H1 (cell line): ENCODE measurements around the gene MRPS16. TPM values are rescaled to one million over a fixed set of nuclear protein-coding genes. Genes with fewer than 3 reads are reported as not detected.

Source experiments
- CTCF ChIA-PET: fragments of 300-600 bp; sonication (Branson Sonifier 250); formaldehyde crosslinking; loops from one replicate; lab custom pipeline; 2021; ENCODE audit not compliant: partially characterized antibody; lab: Charles Lee
- POLR2A ChIA-PET: fragments of 300-600 bp; sonication (Branson Sonifier 250); formaldehyde crosslinking; loops from one replicate; lab custom pipeline; 2021; ENCODE audit warnings: inconsistent platforms; ENCODE audit not compliant: partially characterized antibody; lab: Charles Lee
- DNase-seq, 2 experiments: peaks; one replicate each; pipeline versions ENCODE4 v3.0.0 to v3.0.0-alpha.2; 2010 to 2022; ENCODE audit warnings: low spot score in 2 of 2, low read depth in 1 of 2, mixed read lengths in 1 of 2
- FAIRE-seq: peaks from 2 replicates; lab custom pipeline; 2011; peaks lifted over from hg19 to GRCh38; lab: Jason Lieb, UNC
- H2AFZ ChIP-seq: 2 replicates; pipeline ENCODE4 v1.8.1; 2012; ENCODE audit warnings: low read length, inconsistent platforms
- H2AK5ac ChIP-seq: 2 replicates; pipeline ENCODE4 v1.6.1; 2013; ENCODE audit warnings: low read depth, low read length
- H2BK120ac ChIP-seq: replicated peaks from 2 replicates; pipeline ENCODE3; 2013; ENCODE audit warnings: low read depth, low read length, inconsistent platforms
- H2BK12ac ChIP-seq: 2 replicates; pipeline ENCODE4 v1.6.1; 2013; ENCODE audit warnings: low read depth, low read length
- H2BK15ac ChIP-seq: 2 replicates; pipeline ENCODE4 v1.6.1; 2013; ENCODE audit warnings: low read length
- H2BK20ac ChIP-seq: 2 replicates; pipeline ENCODE4 v1.6.1; 2013; ENCODE audit warnings: low read length
- H2BK5ac ChIP-seq: 2 replicates; pipeline ENCODE4 v1.6.1; 2013; ENCODE audit warnings: low read depth, low read length
- H3K14ac ChIP-seq: 2 replicates; pipeline ENCODE4 v1.6.1; 2013; ENCODE audit warnings: inconsistent platforms; ENCODE audit not compliant: insufficient read length
- H3K18ac ChIP-seq: 2 replicates; pipeline ENCODE4 v1.6.1; 2013; ENCODE audit warnings: low read length; ENCODE audit errors: extremely low read depth
- H3K23ac ChIP-seq: 2 replicates; pipeline ENCODE4 v1.6.1; 2013; ENCODE audit warnings: inconsistent platforms; ENCODE audit not compliant: insufficient read length
- H3K23me2 ChIP-seq: 2 replicates; pipeline ENCODE4 v1.6.1; 2013; ENCODE audit warnings: low read depth, low read length
- H3K27ac ChIP-seq: 2 replicates; pipeline ENCODE4 v1.6.1; 2011; ENCODE audit warnings: low read depth, low read length, inconsistent platforms
- H3K27me3 ChIP-seq, 4 experiments: replicated peaks in 1 of 4; 1 replicate in 1 of 4; 2 replicates in 3 of 4; pipeline versions ENCODE4 v1.6.1 to v1.8.1; 2011 to 2013; ENCODE audit warnings: low read length in 3 of 4, mild to moderate bottlenecking in 3 of 4, inconsistent platforms in 2 of 4, mixed read lengths in 2 of 4, moderate library complexity in 1 of 4; ENCODE audit not compliant: control insufficient read depth in 3 of 4, insufficient read depth in 3 of 4; ENCODE audit errors: extremely low read depth in 1 of 4
- H3K36me3 ChIP-seq, 4 experiments: 2 replicates each; pipeline versions ENCODE4 v1.6.1 to v1.8.1; 2011 to 2013; ENCODE audit warnings: mild to moderate bottlenecking in 4 of 4, low read length in 3 of 4, moderate library complexity in 2 of 4, control low read depth in 1 of 4, inconsistent platforms in 1 of 4; ENCODE audit not compliant: insufficient read depth in 4 of 4, control insufficient read depth in 2 of 4
- H3K4ac ChIP-seq: replicated peaks from 2 replicates; pipeline ENCODE3; 2013; ENCODE audit warnings: low read length, low read depth, mixed read lengths, inconsistent platforms; ENCODE audit not compliant: insufficient read length
- H3K4me1 ChIP-seq, 4 experiments: replicated peaks in 1 of 4; 1 replicate in 1 of 4; 2 replicates in 3 of 4; pipeline versions ENCODE4 v1.6.1 to v1.8.1; 2011 to 2013; ENCODE audit warnings: low read length in 3 of 4, inconsistent platforms in 2 of 4, mixed read lengths in 1 of 4; ENCODE audit not compliant: insufficient read depth in 4 of 4, control insufficient read depth in 3 of 4
- H3K4me2 ChIP-seq, 2 experiments: 2 replicates each; pipeline versions ENCODE4 v1.6.1 to v1.8.1; 2011 to 2013; ENCODE audit warnings: low read depth in 2 of 2, low read length in 2 of 2, control low read depth in 1 of 2, inconsistent platforms in 1 of 2, mild to moderate bottlenecking in 1 of 2; ENCODE audit not compliant: insufficient read depth in 1 of 2
- H3K4me3 ChIP-seq, 4 experiments: fragments of 200-600, 300-600 bp in 1 of 4; sonication (generic), shearing (Covaris generic), sonication (Bioruptor Twin) in 1 of 4; 2 replicates each; pipeline versions ENCODE4 v1.5.1 to v1.8.1; 2011 to 2016; ENCODE audit warnings: low read length in 4 of 4, low read depth in 3 of 4, control low read depth in 2 of 4, inconsistent platforms in 2 of 4, mild to moderate bottlenecking in 2 of 4, mixed read lengths in 1 of 4, moderate library complexity in 1 of 4; ENCODE audit not compliant: insufficient read depth in 2 of 4; ENCODE audit errors: extremely low read depth in 1 of 4
- H3K56ac ChIP-seq: replicated peaks from 2 replicates; pipeline ENCODE3; 2013; ENCODE audit warnings: low read depth, mild to moderate bottlenecking, mixed read lengths, low read length, inconsistent platforms; ENCODE audit not compliant: insufficient read length
- H3K79me1 ChIP-seq: 2 replicates; pipeline ENCODE4 v1.6.1; 2013; ENCODE audit warnings: low read depth, low read length, control low read depth
- H3K79me2 ChIP-seq, 2 experiments: 2 replicates each; pipeline versions ENCODE4 v1.6.1 to v1.8.1; 2012 to 2013; ENCODE audit warnings: low read length in 2 of 2, mild to moderate bottlenecking in 2 of 2, inconsistent platforms in 1 of 2; ENCODE audit not compliant: insufficient read depth in 2 of 2, control insufficient read depth in 1 of 2
- H3K9ac ChIP-seq, 4 experiments: replicated peaks in 1 of 4; 1 replicate in 1 of 4; 2 replicates in 3 of 4; pipeline versions ENCODE4 v1.6.1 to v1.8.1; 2011 to 2013; ENCODE audit warnings: low read depth in 3 of 4, low read length in 3 of 4, control low read depth in 2 of 4, mild to moderate bottlenecking in 2 of 4, moderate library complexity in 2 of 4, inconsistent platforms in 1 of 4; ENCODE audit errors: extremely low read depth in 1 of 4
- H3K9me3 ChIP-seq, 2 experiments: 2 replicates each; pipeline versions ENCODE4 v1.6.1 to v1.8.1; 2012 to 2013; ENCODE audit warnings: mild to moderate bottlenecking in 2 of 2, moderate library complexity in 2 of 2, control low read depth in 1 of 2, inconsistent platforms in 1 of 2, low read depth in 1 of 2, low read length in 1 of 2, mixed read lengths in 1 of 2; ENCODE audit not compliant: insufficient read depth in 2 of 2
- H4K20me1 ChIP-seq, 2 experiments: replicated peaks in 1 of 2; 2 replicates each; pipeline versions ENCODE3 to v1.8.1; 2011 to 2013; ENCODE audit warnings: inconsistent platforms in 2 of 2, low read length in 2 of 2, mild to moderate bottlenecking in 1 of 2; ENCODE audit not compliant: insufficient read depth in 2 of 2, control insufficient read depth in 1 of 2
- H4K5ac ChIP-seq: 2 replicates; pipeline ENCODE4 v1.6.1; 2013; ENCODE audit warnings: low read length, low read depth, mixed read lengths, inconsistent platforms; ENCODE audit not compliant: insufficient read length
- H4K8ac ChIP-seq: 2 replicates; pipeline ENCODE4 v1.8.0; 2013; ENCODE audit warnings: mild to moderate bottlenecking, moderate library complexity, low read length, inconsistent platforms; ENCODE audit not compliant: insufficient read depth; ENCODE audit errors: extremely low read depth
- H4K91ac ChIP-seq: replicated peaks from 2 replicates; pipeline ENCODE3; 2013; ENCODE audit warnings: low read length, mixed read lengths, inconsistent platforms; ENCODE audit not compliant: insufficient read length
- ASH2L ChIP-seq: fragments of 200-600, 300-600 bp; sonication (generic); IDR thresholded peaks from one replicate; pipeline ENCODE4 v1.7.1; 2017; ENCODE audit warnings: low read length
- ATF2 ChIP-seq: IDR thresholded peaks from 2 replicates; pipeline ENCODE4 v1.6.1; 2012; ENCODE audit warnings: low read length, inconsistent platforms
- BRCA1 ChIP-seq: IDR thresholded peaks from 2 replicates; pipeline ENCODE4 v1.6.1; 2012; ENCODE audit warnings: low read depth, low read length, improper control_type of control experiment
- CHD1 ChIP-seq: IDR thresholded peaks from 2 replicates; pipeline ENCODE4 v1.6.1; 2012; ENCODE audit warnings: low read depth, low read length, improper control_type of control experiment
- E2F6 ChIP-seq: IDR thresholded peaks from 2 replicates; pipeline ENCODE4 v1.6.1; 2012; ENCODE audit warnings: inconsistent platforms
- EZH2 ChIP-seq: fragments of 200-600 bp; sonication (generic); IDR thresholded peaks from 2 replicates; pipeline ENCODE4 v1.7.1; 2012; ENCODE audit warnings: low read depth, mild to moderate bottlenecking, moderate library complexity, low read length, inconsistent platforms; ENCODE audit not compliant: severe bottlenecking
- HDAC2 ChIP-seq, 2 experiments: fragments of 300-600 bp in 1 of 2; sonication (generic) in 1 of 2; IDR thresholded peaks; 2 replicates each; pipeline ENCODE4 v1.6.1; 2011 to 2012; ENCODE audit warnings: low read depth in 2 of 2, low read length in 2 of 2, mild to moderate bottlenecking in 2 of 2, moderate library complexity in 2 of 2, borderline replicate concordance in 1 of 2, inconsistent platforms in 1 of 2
- RFX5 ChIP-seq: IDR thresholded peaks from 2 replicates; pipeline ENCODE4 v1.6.1; 2011; ENCODE audit warnings: low read depth, low read length, improper control_type of control experiment, borderline replicate concordance
- SP1 ChIP-seq: IDR thresholded peaks from 2 replicates; pipeline ENCODE4 v1.6.1; 2011; ENCODE audit warnings: low read depth, low read length
- USF2 ChIP-seq: IDR thresholded peaks from 2 replicates; pipeline ENCODE4 v1.6.1; 2011; ENCODE audit warnings: low read length, improper control_type of control experiment
- WGBS, 2 experiments: shearing (Covaris generic) in 1 of 2; methylation state at CpG; one replicate each; pipeline versions ENCODE4 v1.1.6 to v1.1.7; 2013 to 2015; ENCODE audit warnings: low lambda C conversion rate in 2 of 2, mixed read lengths in 2 of 2, inconsistent platforms in 1 of 2, low coverage in 1 of 2, missing lambda C conversion rate in 1 of 2; ENCODE audit not compliant: insufficient replicate concordance in 2 of 2, insufficient coverage in 1 of 2, insufficient read length in 1 of 2; ENCODE audit errors: extremely low coverage in 1 of 2, missing lambda C conversion rate in 1 of 2; 5-methylcytosine and 5-hydroxymethylcytosine counted together
- polyA plus RNA-seq, 7 experiments: library from polyadenylated mRNA; depleted of rRNA in 3 of 7; stranded (reverse) in 5 of 7; unstranded in 2 of 7; fragments of >200 nt in 5 of 7; fragments of 200-250 nt in 2 of 7; gene quantifications; 1 replicate in 5 of 7; 2 replicates in 1 of 7; 4 replicates in 1 of 7; pipeline versions ENCODE4 v1.2.1 to v1.2.3, GENCODE V29; 2011 to 2013; ENCODE audit warnings: missing spikeins in 2 of 7, mixed read lengths in 2 of 7
- total RNA-seq: library from RNA; stranded (reverse); fragmentation: NEBNext Ultra II Directional; extraction: Animal tissue kit (Norgen Biotek cat#: 25700); gene quantifications from 2 replicates; pipeline ENCODE4 v1.2.1, GENCODE V29; 2021

Gene MRPS16
- total and polyA plus RNA-seq, 2 of the 8 experiments (the other 6 are each of a cell fraction or from before 2014, with no cell fraction given): 125 to 203 TPM

GRCh38 chr10:73229567-73229966 is 22.9 kb downstream of the MRPS16 start:
- Histone ChIP-seq H3K27ac (no peak overlapping the region), H3K4ac (no peak overlapping the region), H4K5ac (no peak overlapping the region), H3K18ac (no peak overlapping the region), H2BK20ac (no peak overlapping the region), H3K36me3 (peaks cover 0 to 9% (median 4%) of the 10 kb centered on the region in 4 experiments; a peak in 2 of 8 replicates), H3K4me2 (no peak overlapping the region), H2BK12ac (no peak overlapping the region), H3K9me3 (no peaks in the 10 kb centered on the region), H2AK5ac (no peak overlapping the region), H2BK5ac (no peak overlapping the region), H4K20me1 (peaks cover 2 to 3% of the 10 kb centered on the region in 2 experiments), H3K79me1 (no peaks in the 10 kb centered on the region), H2BK120ac (no peak overlapping the region), H3K56ac (no peak overlapping the region), H3K4me1 (no peaks in the 10 kb centered on the region), H3K79me2 (no peaks in the 10 kb centered on the region), H4K91ac (no peak overlapping the region), H2AFZ (no peak overlapping the region), H4K8ac (no peak overlapping the region), H3K9ac (no peak overlapping the region), H3K4me3 (no peak overlapping the region), H3K23me2 (no peaks in the 10 kb centered on the region), H3K23ac (no peak overlapping the region), H2BK15ac (no peak overlapping the region), H3K27me3 (no peaks in the 10 kb centered on the region), H3K14ac (no peak overlapping the region)
- WGBS, 2 experiments: 76% methylated on average over 6 of the region's 6 CpGs; no CpG with 5 or more reads in 1 of the 2 experiments
- ChIA-PET POLR2A (interaction anchor here (0.6 to 1.4 kb wide), 5 partner anchors 9 to 90 kb away, joined by 3 to 6 read pairs (median 3); partner anchors contain the start of gene DNAJC9), CTCF (interaction anchor here (0.6 to 1.5 kb wide), 2 partner anchors 10 to 24 kb away, joined by 3 to 6 read pairs; no protein-coding TSS in a partner anchor)
- DNase-seq (no peak), FAIRE-seq (no peak)
- TF ChIP-seq BRCA1: no peak
- TF ChIP-seq SP1: no peak
- no peak for TF ChIP-seq E2F6
- no peak for TF ChIP-seq ASH2L
- no peak for TF ChIP-seq EZH2
- TF ChIP-seq RFX5: no peak
- no peak for TF ChIP-seq ATF2
- TF ChIP-seq USF2: no peak
- no peak for TF ChIP-seq CHD1
- TF ChIP-seq HDAC2 (IDR thresholded peaks at IDR 0.05; ENCODE audit: borderline replicate concordance in 1 of 2, low read depth in 2 of 2, low read length in 2 of 2): no peak
